PC-9 (cell line): ENCODE results near the gene IL12RB1. TPM values are rescaled to one million over a fixed set of nuclear protein-coding genes. Genes with fewer than 3 reads are reported as not detected.

Experiments
- BruUV-seq: library from RNA; stranded (reverse); fragments of 400-500 nt; replicated peaks from 2 replicates; lab custom pipeline; 2021; lab: Mats Ljungman, UMichigan
- CTCF ChIA-PET: fragments of 300-600 bp; sonication (Branson Sonifier 250); formaldehyde crosslinking; loops from one replicate; lab custom pipeline; 2022; ENCODE audit warnings: antibody characterized with exemption; lab: Charles Lee
- POLR2A ChIA-PET: fragments of 300-600 bp; sonication (Branson Sonifier 250); formaldehyde crosslinking; loops from one replicate; lab custom pipeline; 2022; ENCODE audit warnings: antibody characterized with exemption; ENCODE audit not compliant: unreplicated experiment; lab: Charles Lee
- DNase-seq, 2 experiments: peaks; one replicate each; pipeline versions ENCODE4 v3.0.0 to v3.0.0-alpha.2; 2015 to 2022; ENCODE audit warnings: mixed read lengths in 1 of 2
- H2AFZ ChIP-seq: fragments of 200-600 bp; sonication (generic); 2 replicates; pipeline ENCODE4 v1.8.1; 2017; ENCODE audit warnings: antibody characterized with exemption
- H3F3A ChIP-seq: fragments of 200-600 bp; sonication (generic); 2 replicates; pipeline ENCODE4 v1.8.1; 2017; ENCODE audit warnings: antibody characterized with exemption, mild to moderate bottlenecking, low read depth; ENCODE audit not compliant: insufficient read depth
- H3K27ac ChIP-seq: fragments of 200-600 bp; sonication (generic); 2 replicates; pipeline ENCODE4 v1.6.1; 2016; ENCODE audit warnings: mixed run types
- H3K27me3 ChIP-seq: fragments of 200-600 bp; sonication (generic); 2 replicates; pipeline ENCODE4 v1.6.1; 2016; ENCODE audit warnings: low read depth, mixed run types; ENCODE audit not compliant: insufficient read depth
- H3K36me3 ChIP-seq: fragments of 200-600 bp; sonication (generic); 2 replicates; pipeline ENCODE4 v1.6.1; 2016; ENCODE audit warnings: low read depth, mixed run types
- H3K4me1 ChIP-seq: fragments of 200-600 bp; sonication (generic); replicated peaks from 2 replicates; pipeline ENCODE4 v1.6.1; 2016; ENCODE audit warnings: mixed run types; ENCODE audit not compliant: insufficient read depth
- H3K4me2 ChIP-seq: fragments of 200-600 bp; sonication (generic); 2 replicates; pipeline ENCODE4 v1.6.1; 2017; ENCODE audit warnings: mixed run types
- H3K4me3 ChIP-seq: fragments of 200-600 bp; sonication (generic); 2 replicates; pipeline ENCODE4 v1.6.1; 2016; ENCODE audit warnings: mixed run types
- H3K79me2 ChIP-seq: fragments of 200-600 bp; sonication (generic); 2 replicates; pipeline ENCODE4 v1.6.1; 2017; ENCODE audit warnings: low read depth, mixed run types
- H3K9me2 ChIP-seq: fragments of 200-600 bp; sonication (generic); 2 replicates; pipeline ENCODE4 v1.8.1; 2017; ENCODE audit warnings: mild to moderate bottlenecking; ENCODE audit not compliant: insufficient read depth
- H3K9me3 ChIP-seq: fragments of 200-600 bp; sonication (generic); 2 replicates; pipeline ENCODE4 v1.8.1; 2016; ENCODE audit warnings: low read depth; ENCODE audit not compliant: insufficient read depth
- H4K20me1 ChIP-seq: fragments of 200-600 bp; sonication (generic); 2 replicates; pipeline ENCODE4 v1.8.1; 2017; ENCODE audit not compliant: insufficient read depth
- CTCF ChIP-seq: fragments of 200-600 bp; sonication (generic); conservative IDR thresholded peaks from 2 replicates; pipeline ENCODE4 v1.6.1; 2017; ENCODE audit warnings: mixed run types, antibody characterized with exemption, mild to moderate bottlenecking, moderate library complexity
- EZH2 ChIP-seq: fragments of 200-600 bp; sonication (generic); IDR thresholded peaks from 2 replicates; pipeline ENCODE4 v1.8.0; 2017; ENCODE audit warnings: antibody characterized with exemption, low read depth
- intact Hi-C: fragments of 100-400 bp; cut with micrococcal nuclease; formaldehyde crosslinking; loops from one replicate; pipeline ENCODE4 v1.10.0; 2022; ENCODE audit not compliant: unreplicated experiment
- total RNA-seq: library from RNA; stranded (reverse); gene quantifications from 2 replicates; pipeline ENCODE4 v1.2.3, GENCODE V29; 2021

The IL12RB1 gene
- total RNA-seq, 1 experiment from 2014 or later = 0.55 TPM

DNA sequence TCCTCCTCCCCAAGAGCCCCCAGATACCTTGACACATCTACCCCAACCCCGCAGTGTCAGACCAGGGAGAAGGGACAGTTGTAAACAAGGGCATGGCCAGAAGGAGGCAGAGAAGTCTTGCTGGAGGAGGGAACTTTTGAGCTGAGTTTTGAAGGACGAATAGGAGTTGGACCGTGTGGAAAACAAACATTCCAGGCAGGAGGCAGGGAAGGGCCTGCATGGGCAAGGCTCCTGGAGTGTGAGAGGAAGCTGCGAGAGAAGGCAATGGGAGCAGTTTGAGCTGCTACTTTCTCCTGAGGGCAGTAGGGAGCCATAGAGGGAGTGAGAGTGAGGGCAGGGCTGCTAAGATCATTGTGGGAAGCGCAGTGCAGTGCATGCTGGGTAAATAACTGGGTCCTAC is 23.3 kb downstream of the IL12RB1 start:
- Histone ChIP-seq H3K4me1 (no peaks in the 10 kb centered on the region), H3K9me3 (no peaks in the 10 kb centered on the region), H3K27me3 (no peaks in the 10 kb centered on the region), H2AFZ (no peak overlapping the region), H3K9me2 (no peaks in the 10 kb centered on the region), H3K27ac (no peak overlapping the region), H3K4me3 (no peak overlapping the region), H3K79me2 (no peaks in the 10 kb centered on the region), H3K36me3 (no peaks in the 10 kb centered on the region), H4K20me1 (no peaks in the 10 kb centered on the region), H3K4me2 (no peak overlapping the region), H3F3A (peaks cover 28% of the 10 kb centered on the region)
- ChIA-PET CTCF (no interaction called here), POLR2A (no interaction called here)
- no TSS peak for BruUV-seq
- no peak for TF ChIP-seq EZH2
- no peak for TF ChIP-seq CTCF
- intact Hi-C loops = no loop called here
- no peak for DNase-seq

DNA sequence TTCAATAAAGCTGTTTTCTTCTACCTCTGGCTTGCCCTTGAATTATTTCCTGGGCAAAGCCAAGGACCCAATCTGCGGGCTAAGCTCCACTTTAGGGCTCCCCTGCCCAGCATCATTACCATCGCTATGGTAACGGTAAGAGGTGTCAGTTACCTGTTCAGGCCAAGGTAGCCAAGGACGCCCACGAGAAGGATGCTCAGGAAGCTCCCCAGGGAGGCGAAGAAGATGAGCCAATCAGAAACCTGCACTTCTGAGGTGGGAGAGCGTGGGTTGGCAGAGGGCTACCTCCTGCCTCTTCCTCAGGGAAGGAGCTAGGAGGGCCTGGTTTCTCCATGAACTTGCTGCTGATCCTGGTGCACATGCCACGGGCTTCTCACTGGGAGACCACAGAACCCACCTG is 24.7 kb downstream of the IL12RB1 start:
- no peaks in the 10 kb centered on the region; the same call in 1 of the 2 replicates for H3K4me1 ChIP-seq
- H3K9me2 ChIP-seq = no peaks in the 10 kb centered on the region
- no peaks in the 10 kb centered on the region for H3K79me2 ChIP-seq
- no peak overlapping the region for H3K27ac ChIP-seq
- no TSS peak for BruUV-seq
- no peaks in the 10 kb centered on the region for H3K9me3 ChIP-seq
- POLR2A ChIA-PET = no interaction called here
- DNase-seq = no peak
- intact Hi-C loops = no loop called here
- peaks cover 37% of the 10 kb centered on the region for H3F3A ChIP-seq
- no peak overlapping the region for H2AFZ ChIP-seq
- no peaks in the 10 kb centered on the region for H4K20me1 ChIP-seq
- no peaks in the 10 kb centered on the region for H3K27me3 ChIP-seq
- TF ChIP-seq EZH2 (no peak), CTCF (no peak)
- no peaks in the 10 kb centered on the region for H3K36me3 ChIP-seq
- no peak overlapping the region for H3K4me3 ChIP-seq
- CTCF ChIA-PET = no interaction called here
- H3K4me2 ChIP-seq = no peak overlapping the region

DNA sequence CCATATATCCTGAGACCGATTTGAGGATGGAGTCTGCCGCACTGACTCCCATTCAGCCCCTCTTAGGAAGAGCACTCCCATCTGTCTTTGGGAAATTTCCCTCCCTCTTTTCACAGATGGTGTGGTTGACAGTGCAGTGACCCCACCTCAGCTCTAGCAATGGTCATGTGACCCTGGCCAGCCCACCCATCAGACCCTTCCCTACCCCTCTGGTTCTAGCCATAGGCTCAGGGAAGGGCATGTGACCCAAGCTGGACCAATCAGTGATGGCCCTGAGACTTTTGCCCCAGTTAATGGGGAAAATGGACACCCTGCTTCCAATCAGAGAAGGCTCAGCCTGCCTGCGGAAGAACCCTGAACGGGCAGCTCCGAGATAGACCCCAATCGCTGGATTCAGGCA is 26.3 kb downstream of the IL12RB1 start:
- no peak overlapping the region for H3K4me3 ChIP-seq

More for the DNA sequence above, 26.3 kb downstream of the IL12RB1 start:
- POLR2A ChIA-PET = no interaction called here
- Histone ChIP-seq H3K9me3 (no peaks in the 10 kb centered on the region), H3K4me2 (no peak overlapping the region), H3K36me3 (no peaks in the 10 kb centered on the region), H4K20me1 (no peaks in the 10 kb centered on the region), H3F3A (peaks cover 34% of the 10 kb centered on the region), H3K79me2 (no peaks in the 10 kb centered on the region), H3K27me3 (no peaks in the 10 kb centered on the region), H3K27ac (no peak overlapping the region), H3K9me2 (no peaks in the 10 kb centered on the region), H2AFZ (no peak overlapping the region), H3K4me1 (no peaks in the 10 kb centered on the region; the same call in 1 of the 2 replicates)
- intact Hi-C loops = no loop called here
- no TSS peak for BruUV-seq
- CTCF ChIA-PET = interaction anchor here (0.7 kb wide), 1 partner anchor 105 kb away, joined by 3 read pairs; no protein-coding TSS in a partner anchor
- TF ChIP-seq EZH2 (no peak), CTCF (no peak)
- DNase-seq = no peak
